ENCODE data around the gene PARD6B. TPM values are rescaled to one million over a fixed set of nuclear protein-coding genes. Genes with fewer than 3 reads are reported as not detected.
A peak's percentile ranks its signal among the peaks of the same experiment; 100 is the strongest.
"Not testable (repeated sequence)": the region's sequence is repeated elsewhere in the genome, so short reads cannot be mapped to it uniquely, and the experiment has no call there.

The PARD6B gene
- total RNA-seq, 1 donor from 2014 or later = 13.1 TPM

- H3K27ac ChIP-seq (ENCODE audit: low read depth, low read length) = no peak overlapping the region
- no peaks in the 10 kb centered on the region for H3K9me3 ChIP-seq (ENCODE audit: insufficient read depth, low read depth, low read length)
- H3K4me1 ChIP-seq (ENCODE audit: insufficient read depth, low read length) = peaks cover 24% of the 10 kb centered on the region
- no peak overlapping the region for H3K9ac ChIP-seq (ENCODE audit: low read length)
- H3K4me1 Mint-ChIP-seq (ENCODE audit: low read depth, unreplicated experiment) = peaks cover 22% of the 10 kb centered on the region
- H3K4me3 ChIP-seq (ENCODE audit: insufficient read depth, low read depth, low read length) = no peak overlapping the region
- H3K27ac Mint-ChIP-seq (ENCODE audit: unreplicated experiment) = no peak overlapping the region
- H4K20me1 ChIP-seq (ENCODE audit: insufficient read depth, low read length) = no peaks in the 10 kb centered on the region
- no peaks in the 10 kb centered on the region for H3K9me3 Mint-ChIP-seq (ENCODE audit: unreplicated experiment)
- DNase-seq (ENCODE audit: low read depth) = no peak
- peaks cover 24% of the 10 kb centered on the region for H3K27me3 Mint-ChIP-seq (ENCODE audit: low read depth, unreplicated experiment)
- no peaks in the 10 kb centered on the region for H3K36me3 Mint-ChIP-seq (ENCODE audit: low read depth, unreplicated experiment)
- H3K4me3 Mint-ChIP-seq (ENCODE audit: unreplicated experiment) = no peak overlapping the region
- H2AFZ ChIP-seq (ENCODE audit: low read depth, low read length) = peak overlapping the region; percentile 62
- H3K79me2 ChIP-seq (ENCODE audit: insufficient read depth, low read length) = no peaks in the 10 kb centered on the region
- peak overlapping the region; percentile 64 for H3K4me2 ChIP-seq (ENCODE audit: low read length)
- peaks cover 2% of the 10 kb centered on the region for H3K27me3 ChIP-seq (ENCODE audit: insufficient read depth, low read length)
- no peak for FAIRE-seq
- H3K36me3 ChIP-seq (ENCODE audit: insufficient read depth, low read length) = no peaks in the 10 kb centered on the region
- TF ChIP-seq CTCF (IDR thresholded peaks at IDR 0.05; ENCODE audit: insufficient read depth, low read depth, low read length) = no peak
Measured at GRCh38 chr20:50695135-50695872, 36.1 kb upstream of the PARD6B start.

DNA sequence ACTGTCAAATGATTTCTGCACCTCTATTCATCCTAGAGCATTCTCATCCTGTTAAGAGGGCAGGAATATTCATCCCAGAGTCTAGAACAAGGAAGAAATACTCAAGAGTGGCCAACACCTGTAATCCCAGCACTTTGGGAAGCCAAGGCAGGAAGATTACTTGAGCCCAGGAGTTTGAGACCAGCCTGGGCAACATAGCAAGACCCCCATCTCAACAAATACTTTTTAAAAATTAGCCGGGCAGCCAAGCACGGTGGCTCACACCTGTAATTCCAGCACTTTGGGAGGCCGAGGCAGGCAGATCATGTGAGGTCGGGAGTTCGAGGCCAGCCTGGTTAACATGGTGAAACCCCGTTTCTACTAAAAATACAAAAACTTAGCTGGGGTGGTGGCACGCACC lies 33.1 kb upstream of the PARD6B start:
- H3K27ac ChIP-seq (ENCODE audit: low read depth, low read length); H4K20me1 ChIP-seq (ENCODE audit: insufficient read depth, low read length); H3K4me1 Mint-ChIP-seq (ENCODE audit: low read depth, unreplicated experiment); H2AFZ ChIP-seq (ENCODE audit: low read depth, low read length); H3K4me3 Mint-ChIP-seq (ENCODE audit: unreplicated experiment); H3K4me3 ChIP-seq (ENCODE audit: insufficient read depth, low read depth, low read length); DNase-seq (ENCODE audit: low read depth); H3K9me3 Mint-ChIP-seq (ENCODE audit: unreplicated experiment); H3K27ac Mint-ChIP-seq (ENCODE audit: unreplicated experiment); H3K79me2 ChIP-seq (ENCODE audit: insufficient read depth, low read length); H3K9me3 ChIP-seq (ENCODE audit: insufficient read depth, low read depth, low read length); H3K36me3 Mint-ChIP-seq (ENCODE audit: low read depth, unreplicated experiment); H3K4me2 ChIP-seq (ENCODE audit: low read length); H3K9ac ChIP-seq (ENCODE audit: low read length); H3K27me3 ChIP-seq (ENCODE audit: insufficient read depth, low read length); FAIRE-seq; H3K36me3 ChIP-seq (ENCODE audit: insufficient read depth, low read length): not testable (repeated sequence)
- peaks cover 13% of the 10 kb centered on the region for H3K4me1 ChIP-seq (ENCODE audit: insufficient read depth, low read length)
- peaks cover 16% of the 10 kb centered on the region for H3K27me3 Mint-ChIP-seq (ENCODE audit: low read depth, unreplicated experiment)

GRCh38 chr20:50699688-50700087 lies 31.7 kb upstream of the PARD6B start:
- Histone ChIP-seq H3K9me3 (ENCODE audit: insufficient read depth, low read depth, low read length) (no peaks in the 10 kb centered on the region), H3K79me2 (ENCODE audit: insufficient read depth, low read length) (no peaks in the 10 kb centered on the region), H3K27ac (ENCODE audit: low read depth, low read length) (no peak overlapping the region), H3K4me3 (ENCODE audit: insufficient read depth, low read depth, low read length) (no peak overlapping the region), H3K27me3 (ENCODE audit: insufficient read depth, low read length) (no peaks in the 10 kb centered on the region), H3K4me1 (ENCODE audit: insufficient read depth, low read length) (peaks cover 13% of the 10 kb centered on the region), H3K9ac (ENCODE audit: low read length) (no peak overlapping the region), H3K36me3 (ENCODE audit: insufficient read depth, low read length) (no peaks in the 10 kb centered on the region), H3K4me2 (ENCODE audit: low read length) (no peak overlapping the region), H4K20me1 (ENCODE audit: insufficient read depth, low read length) (no peaks in the 10 kb centered on the region), H2AFZ (ENCODE audit: low read depth, low read length) (no peak overlapping the region)
- DNase-seq (ENCODE audit: low read depth) (no peak), FAIRE-seq (no peak)
- Mint-ChIP-seq H3K4me3 (ENCODE audit: unreplicated experiment) (no peak overlapping the region), H3K4me1 (ENCODE audit: low read depth, unreplicated experiment) (peaks cover 9% of the 10 kb centered on the region), H3K27me3 (ENCODE audit: low read depth, unreplicated experiment) (peaks cover 16% of the 10 kb centered on the region), H3K9me3 (ENCODE audit: unreplicated experiment) (no peaks in the 10 kb centered on the region), H3K27ac (ENCODE audit: unreplicated experiment) (no peak overlapping the region), H3K36me3 (ENCODE audit: low read depth, unreplicated experiment) (no peaks in the 10 kb centered on the region)
- no peak for TF ChIP-seq CTCF (IDR thresholded peaks at IDR 0.05; ENCODE audit: insufficient read depth, low read depth, low read length)
- TF ChIP-seq EZH2 (IDR thresholded peaks at IDR 0.05; ENCODE audit: insufficient read depth, low read length) = no peak

All from astrocyte (in vitro differentiated cells and primary cell).